HK-2 (cell line): Measurements from ENCODE around the gene PDGFB.
A peak's percentile ranks its signal among the peaks of the same experiment; 100 is the strongest.

Source experiments
- DNase-seq: peaks from one replicate; pipeline ENCODE4 v3.0.0-alpha.2; 2018; ENCODE audit not compliant: unreplicated experiment

Gene PDGFB

GRCh38 chr22:39176143-39176713, 68.6 kb downstream of the PDGFB start:
- DNase-seq = peak; percentile 85

DNA sequence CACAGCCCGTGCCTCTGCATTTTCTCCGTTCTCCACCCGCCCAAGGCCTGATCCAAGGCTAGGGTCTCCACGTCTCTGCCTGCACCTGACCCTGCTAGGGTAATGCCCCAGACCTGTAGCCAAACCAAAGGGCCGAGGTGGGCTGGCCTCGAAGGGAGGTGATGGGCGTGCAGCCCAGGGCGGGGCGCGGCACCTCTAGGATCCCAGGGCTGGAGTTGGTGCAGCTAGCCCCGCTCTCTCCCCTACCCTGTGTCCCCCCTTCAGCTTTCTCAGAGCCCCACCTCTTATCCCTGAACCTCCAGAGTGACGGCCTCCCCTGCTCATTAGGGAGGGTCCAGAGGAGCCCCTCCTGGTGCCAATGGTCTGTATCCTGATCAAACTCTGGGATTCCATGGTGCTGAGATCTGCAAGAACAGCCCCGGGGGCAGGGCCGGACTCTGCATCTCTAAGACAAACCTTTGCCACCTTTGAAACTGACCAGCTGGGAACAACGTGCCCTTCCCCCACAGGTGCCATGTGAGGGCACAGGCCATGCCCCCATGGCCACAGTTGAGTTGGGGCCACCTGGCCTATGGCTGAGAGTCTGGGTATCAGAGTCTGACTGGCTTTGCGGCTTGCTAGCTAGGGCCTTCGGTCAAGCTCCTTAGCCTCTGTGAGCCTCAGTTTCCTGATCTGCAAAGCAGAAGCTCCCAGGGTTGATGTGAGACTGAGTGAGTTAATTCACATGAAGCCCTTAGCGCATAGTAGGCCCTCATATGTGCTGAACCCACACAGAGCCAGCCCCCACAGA, 69.2 kb downstream of the PDGFB start:
- peak; percentile 63 for DNase-seq

- DNase-seq = peak; percentile 95
Measured at GRCh38 chr22:39174498-39175352, 70.1 kb downstream of the PDGFB start.

DNA sequence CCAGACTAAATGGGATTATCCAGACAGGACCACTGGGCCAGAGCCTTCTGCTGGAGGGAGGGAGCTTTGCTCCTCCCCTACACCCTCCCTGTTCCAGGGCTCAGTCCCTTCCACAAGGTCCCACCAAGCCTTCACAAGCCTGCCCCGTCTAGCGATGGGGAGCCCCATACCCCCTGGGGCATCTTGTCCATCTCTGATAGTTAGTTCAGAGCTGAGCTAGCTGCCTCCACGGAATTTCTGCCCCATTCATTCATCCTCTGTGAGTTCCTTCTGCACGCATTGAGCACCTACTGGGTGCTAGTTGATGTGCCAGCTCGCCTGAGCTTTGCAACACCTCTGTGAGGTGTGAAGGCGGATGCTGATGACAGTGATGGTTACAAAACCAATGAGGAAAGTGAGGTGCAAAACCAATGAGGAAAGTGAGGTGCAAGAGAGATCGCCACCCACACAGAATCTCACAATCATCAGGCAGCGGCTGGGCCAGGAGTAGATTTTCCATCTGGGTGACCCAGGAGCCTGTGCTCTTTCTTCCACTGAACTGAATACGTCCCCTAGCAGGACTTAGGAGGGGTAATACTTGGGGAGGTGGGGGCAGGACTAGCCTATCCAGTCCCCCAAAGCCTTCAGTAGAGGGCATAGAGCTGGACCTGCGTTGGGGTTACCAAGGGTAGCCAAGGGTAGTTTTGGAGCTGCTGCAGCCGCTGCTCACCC, 70.8 kb downstream of the PDGFB start:
- DNase-seq = no peak
